Muscle layer of duodenum (tissue), 2 donors: ENCODE data around the gene SPIB.
A peak's percentile ranks its signal among the peaks of the same experiment; 100 is the strongest.

ENCODE experiments used
- H3K27ac ChIP-seq: one replicate; pipeline ENCODE4 v1.7.0; 2013; ENCODE audit warnings: mild to moderate bottlenecking, low read length
- H3K27me3 ChIP-seq: one replicate; pipeline ENCODE4 v1.7.0; 2013; ENCODE audit warnings: low read depth, mild to moderate bottlenecking, control low read depth, low read length
- H3K36me3 ChIP-seq, 2 donors: one replicate each; pipeline ENCODE4 v1.7.0; 2013; ENCODE audit warnings: low read length in 2 of 2, control low read depth in 1 of 2, mild to moderate bottlenecking in 1 of 2; ENCODE audit not compliant: insufficient read depth in 2 of 2, control insufficient read depth in 1 of 2
- H3K4me1 ChIP-seq, 2 donors: one replicate each; pipeline ENCODE4 v1.7.0; 2013; ENCODE audit warnings: low read length in 2 of 2, mild to moderate bottlenecking in 2 of 2, control low read depth in 1 of 2, moderate library complexity in 1 of 2; ENCODE audit not compliant: insufficient read depth in 2 of 2, control insufficient read depth in 1 of 2
- H3K4me3 ChIP-seq, 2 donors: one replicate each; pipeline ENCODE4 v1.7.0; 2013; ENCODE audit warnings: low read length in 2 of 2, low read depth in 1 of 2, mild to moderate bottlenecking in 1 of 2
- H3K9me3 ChIP-seq, 2 donors: one replicate each; pipeline ENCODE4 v1.7.0; 2013; ENCODE audit warnings: low read length in 2 of 2, control low read depth in 1 of 2, mild to moderate bottlenecking in 1 of 2; ENCODE audit not compliant: control insufficient read depth in 1 of 2
- donor health status: healthy.

SPIB gene

DNA sequence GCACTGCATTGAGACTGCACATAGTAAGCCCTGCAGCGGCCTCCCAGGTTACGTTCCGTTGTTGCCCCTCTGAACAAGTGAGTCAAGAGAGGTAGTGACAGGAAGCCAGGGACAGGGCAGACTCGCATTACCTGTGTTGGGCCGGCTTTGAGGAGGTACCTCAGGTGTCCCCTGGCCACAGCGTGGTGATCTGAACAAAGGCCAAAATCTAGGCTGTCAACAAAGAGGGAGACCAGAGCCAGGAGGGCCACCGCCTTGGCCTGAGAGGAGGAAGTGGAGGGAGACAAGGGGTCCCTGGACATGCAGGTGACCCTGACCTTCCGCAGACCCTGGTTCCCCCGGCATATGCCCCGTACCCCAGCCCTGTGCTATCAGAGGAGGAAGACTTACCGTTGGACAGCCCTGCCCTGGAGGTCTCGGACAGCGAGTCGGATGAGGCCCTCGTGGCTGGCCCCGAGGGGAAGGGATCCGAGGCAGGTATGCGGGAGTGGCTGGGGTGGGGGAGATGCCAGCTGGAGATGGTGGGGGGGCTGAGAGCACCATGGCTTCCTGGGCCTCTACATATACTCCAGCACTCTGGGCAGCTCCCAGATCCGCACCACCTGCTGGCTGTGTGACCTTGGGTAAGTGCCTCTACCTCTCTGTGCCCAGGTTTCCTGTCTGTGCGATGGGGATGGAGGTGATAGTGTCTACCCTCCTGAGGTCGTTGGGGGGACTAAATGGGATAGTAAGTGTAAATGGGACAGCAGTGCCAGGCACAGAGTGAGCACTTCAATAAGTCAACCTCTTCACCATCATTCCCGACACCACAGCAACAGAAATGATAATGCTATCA lies 4.8 kb downstream of the SPIB start:
- Histone ChIP-seq H3K27me3 (peaks cover 16% of the 10 kb centered on the region), H3K36me3 (no peaks in the 10 kb centered on the region), H3K4me1 (peaks cover 0 to 10% of the 10 kb centered on the region in 2 donors), H3K27ac (no peak overlapping the region), H3K9me3 (no peaks in the 10 kb centered on the region), H3K4me3 (no peak overlapping the region)

DNA sequence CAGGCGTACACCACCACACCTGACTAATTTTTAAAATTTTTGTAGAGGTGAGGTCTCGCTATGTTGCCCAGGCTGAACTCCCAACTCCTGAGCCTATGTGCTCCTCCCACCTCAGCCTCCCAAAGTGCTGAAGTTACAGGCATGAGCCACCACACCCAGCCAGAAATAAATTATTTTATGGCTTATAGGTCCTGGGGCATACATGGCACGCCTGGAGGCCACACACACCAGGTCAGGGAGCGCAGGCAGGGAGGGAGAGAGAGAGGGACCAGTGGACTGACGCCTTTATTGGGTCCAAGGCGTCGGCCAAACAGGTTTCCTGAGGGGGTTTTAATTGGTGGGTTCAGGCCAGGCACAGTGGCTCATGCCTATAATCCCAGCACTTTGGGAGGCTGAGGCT lies 6.8 kb downstream of the SPIB start:
- no peaks in the 10 kb centered on the region for H3K27me3 ChIP-seq
- H3K36me3 ChIP-seq = no peaks in the 10 kb centered on the region
- H3K9me3 ChIP-seq = no peaks in the 10 kb centered on the region
- peaks cover 0 to 4% of the 10 kb centered on the region in 2 donors for H3K4me1 ChIP-seq
- H3K4me3 ChIP-seq = no peak overlapping the region
- no peak overlapping the region for H3K27ac ChIP-seq

DNA sequence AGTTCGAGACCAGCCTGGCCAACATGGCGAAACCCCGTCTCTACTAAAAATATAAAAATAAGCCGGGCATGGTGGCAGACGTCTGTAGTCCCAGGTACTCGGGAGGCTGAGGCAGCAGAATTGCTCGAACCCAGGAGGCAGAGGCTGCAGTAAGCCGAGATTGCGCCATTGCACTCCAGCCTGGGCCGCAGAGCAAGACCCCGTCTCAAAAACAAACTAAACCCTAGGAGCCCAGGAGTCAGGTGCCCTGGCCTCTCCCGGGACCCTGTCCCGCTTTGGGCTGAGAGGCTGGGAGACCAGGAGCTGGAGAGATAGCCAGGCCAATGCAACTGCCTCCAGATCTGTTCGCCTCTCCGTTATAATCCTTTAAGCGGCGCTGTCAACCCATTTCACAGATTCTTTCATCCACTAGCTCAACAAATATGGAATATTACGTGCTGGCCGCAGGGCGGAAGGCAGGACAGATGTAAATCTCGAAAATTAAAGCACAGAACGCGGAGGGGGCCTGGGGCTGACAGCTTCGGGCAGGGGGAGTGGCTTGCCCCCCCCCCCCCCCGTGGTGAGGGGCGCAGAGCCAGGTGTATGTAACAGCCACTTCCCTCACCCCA lies 8.7 kb downstream of the SPIB start:
- peak overlapping the region in 1 of 2 donors; percentile 44 for H3K4me3 ChIP-seq

DNA sequence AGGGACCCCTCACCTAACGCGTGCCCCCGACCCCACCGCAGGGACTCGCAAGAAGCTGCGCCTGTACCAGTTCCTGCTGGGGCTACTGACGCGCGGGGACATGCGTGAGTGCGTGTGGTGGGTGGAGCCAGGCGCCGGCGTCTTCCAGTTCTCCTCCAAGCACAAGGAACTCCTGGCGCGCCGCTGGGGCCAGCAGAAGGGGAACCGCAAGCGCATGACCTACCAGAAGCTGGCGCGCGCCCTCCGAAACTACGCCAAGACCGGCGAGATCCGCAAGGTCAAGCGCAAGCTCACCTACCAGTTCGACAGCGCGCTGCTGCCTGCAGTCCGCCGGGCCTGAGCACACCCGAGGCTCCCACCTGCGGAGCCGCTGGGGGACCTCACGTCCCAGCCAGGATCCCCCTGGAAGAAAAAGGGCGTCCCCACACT lies 9.3 kb downstream of the SPIB start:
- no peaks in the 10 kb centered on the region for H3K36me3 ChIP-seq
- no peaks in the 10 kb centered on the region for H3K9me3 ChIP-seq
- no peak overlapping the region for H3K27ac ChIP-seq
- peaks cover 12% of the 10 kb centered on the region for H3K27me3 ChIP-seq
- H3K4me3 ChIP-seq = peak overlapping the region; percentile 26 to 44
- H3K4me1 ChIP-seq = peaks cover 0 to 9% of the 10 kb centered on the region in 2 donors

More for the DNA sequence above, 8.7 kb downstream of the SPIB start:
- Histone ChIP-seq H3K4me1 (peaks cover 0 to 7% of the 10 kb centered on the region in 2 donors), H3K9me3 (no peaks in the 10 kb centered on the region), H3K27ac (no peak overlapping the region), H3K27me3 (peaks cover 6% of the 10 kb centered on the region), H3K36me3 (no peaks in the 10 kb centered on the region)

DNA sequence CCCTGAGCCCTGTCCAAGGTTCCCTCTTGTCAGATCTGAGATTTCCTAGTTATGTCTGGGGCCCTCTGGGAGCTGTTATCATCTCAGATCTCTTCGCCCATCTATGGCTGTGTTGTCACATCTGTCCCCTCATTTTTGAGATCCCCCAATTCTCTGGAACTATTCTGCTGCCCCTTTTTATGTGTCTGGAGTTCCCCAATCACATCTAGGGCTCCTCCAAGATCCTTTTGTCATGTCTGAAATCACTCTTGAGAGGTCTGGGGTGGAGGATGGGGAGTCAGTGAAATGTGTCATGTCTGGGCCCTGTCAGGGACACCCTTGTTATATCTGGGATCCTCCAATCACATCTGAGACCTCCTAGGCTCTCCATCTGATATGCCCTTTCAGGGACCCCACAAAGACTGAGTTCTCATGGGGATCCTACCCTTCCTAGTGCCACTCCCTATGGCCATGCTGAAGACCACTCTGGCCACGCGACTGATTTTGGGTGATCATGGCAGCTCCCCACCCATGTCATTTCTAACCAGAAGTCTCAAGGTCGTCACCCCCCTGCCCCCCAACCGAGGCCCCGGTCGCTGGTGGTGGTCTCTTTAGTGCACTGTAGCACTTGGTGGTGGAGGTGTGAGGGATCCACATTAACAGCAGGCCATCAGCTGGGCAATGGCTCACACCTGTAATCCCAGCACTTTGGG lies 10.2 kb downstream of the SPIB start:
- Histone ChIP-seq H3K27me3 (peaks cover 12% of the 10 kb centered on the region), H3K4me1 (peaks cover 0 to 9% of the 10 kb centered on the region in 2 donors), H3K27ac (no peak overlapping the region), H3K36me3 (no peaks in the 10 kb centered on the region), H3K4me3 (no peak overlapping the region), H3K9me3 (no peaks in the 10 kb centered on the region)

DNA sequence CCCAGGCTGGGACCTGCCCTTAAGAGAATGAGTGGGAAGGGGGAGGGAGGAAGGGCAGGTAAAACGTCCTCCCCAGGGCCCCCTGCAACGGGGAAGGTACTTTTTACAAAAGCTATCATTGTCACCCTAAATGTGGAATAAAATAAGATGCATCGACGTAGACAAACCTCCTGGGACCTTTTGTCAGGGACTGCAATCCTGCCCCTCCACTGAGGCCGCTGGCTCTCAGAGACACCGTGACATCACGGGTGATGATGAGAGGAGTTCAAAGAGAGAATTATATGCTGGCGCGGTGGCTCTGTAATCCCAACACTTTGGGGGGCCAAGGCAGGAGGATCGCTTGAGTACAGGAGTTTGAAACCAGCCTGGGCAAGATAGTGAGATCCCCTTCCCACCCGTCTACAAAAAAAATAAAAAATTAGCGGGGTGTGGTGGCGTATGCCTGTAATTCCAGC lies 12.2 kb downstream of the SPIB start:
- Histone ChIP-seq H3K4me3 (peak overlapping the region; percentile 74), H3K27me3 (peaks cover 12% of the 10 kb centered on the region), H3K36me3 (no peaks in the 10 kb centered on the region), H3K9me3 (no peaks in the 10 kb centered on the region), H3K27ac (peak overlapping the region; percentile 51), H3K4me1 (peaks cover 0 to 9% of the 10 kb centered on the region in 2 donors)

DNA sequence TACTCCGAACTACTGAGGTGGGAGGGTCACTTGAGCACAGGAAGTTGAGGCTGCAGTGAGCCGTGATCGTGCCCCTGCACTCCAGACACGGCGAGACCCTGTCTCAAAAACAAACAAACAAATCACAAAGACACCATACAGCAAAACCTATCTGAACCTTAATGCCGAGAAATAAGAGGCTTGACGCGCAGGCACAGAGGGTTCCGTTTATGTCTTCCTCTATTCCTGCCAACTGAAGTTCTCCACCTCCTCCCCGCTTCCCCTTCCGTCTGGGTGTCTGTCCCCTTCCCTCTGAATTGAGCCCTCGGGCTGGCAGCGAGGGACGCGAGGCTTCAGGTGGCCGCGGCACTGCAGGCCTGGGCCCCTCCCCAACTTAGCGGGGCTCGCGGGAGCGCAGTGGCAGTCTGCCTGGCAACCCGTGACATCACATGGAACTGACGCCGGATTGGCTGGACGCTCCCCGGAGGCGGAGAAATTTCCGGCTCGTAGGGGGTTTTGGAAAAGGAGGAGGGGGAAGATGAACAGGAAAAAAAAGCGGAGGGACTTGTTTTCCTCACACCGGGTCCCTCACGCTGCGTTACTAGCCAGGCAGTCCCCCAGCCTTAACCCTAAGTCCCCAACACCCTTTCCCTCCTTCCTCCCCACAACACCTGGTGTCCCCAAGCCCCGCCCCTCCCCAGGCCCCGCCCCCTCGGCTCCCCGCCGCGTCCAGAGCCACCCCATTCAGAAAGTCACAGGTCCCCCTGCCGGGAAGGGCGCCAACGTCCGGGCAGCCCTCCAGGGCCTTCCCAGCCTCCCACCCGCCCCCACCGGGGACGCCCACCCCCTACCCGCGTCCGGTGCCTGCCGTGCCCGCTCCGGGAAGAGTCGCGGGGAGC lies 12.8 kb downstream of the SPIB start:
- Histone ChIP-seq H3K27ac (peak overlapping the region; percentile 51), H3K4me1 (peaks cover 0 to 9% of the 10 kb centered on the region in 2 donors), H3K4me3 (peak overlapping the region; percentile 74), H3K9me3 (no peaks in the 10 kb centered on the region), H3K27me3 (peaks cover 12% of the 10 kb centered on the region), H3K36me3 (no peaks in the 10 kb centered on the region)

DNA sequence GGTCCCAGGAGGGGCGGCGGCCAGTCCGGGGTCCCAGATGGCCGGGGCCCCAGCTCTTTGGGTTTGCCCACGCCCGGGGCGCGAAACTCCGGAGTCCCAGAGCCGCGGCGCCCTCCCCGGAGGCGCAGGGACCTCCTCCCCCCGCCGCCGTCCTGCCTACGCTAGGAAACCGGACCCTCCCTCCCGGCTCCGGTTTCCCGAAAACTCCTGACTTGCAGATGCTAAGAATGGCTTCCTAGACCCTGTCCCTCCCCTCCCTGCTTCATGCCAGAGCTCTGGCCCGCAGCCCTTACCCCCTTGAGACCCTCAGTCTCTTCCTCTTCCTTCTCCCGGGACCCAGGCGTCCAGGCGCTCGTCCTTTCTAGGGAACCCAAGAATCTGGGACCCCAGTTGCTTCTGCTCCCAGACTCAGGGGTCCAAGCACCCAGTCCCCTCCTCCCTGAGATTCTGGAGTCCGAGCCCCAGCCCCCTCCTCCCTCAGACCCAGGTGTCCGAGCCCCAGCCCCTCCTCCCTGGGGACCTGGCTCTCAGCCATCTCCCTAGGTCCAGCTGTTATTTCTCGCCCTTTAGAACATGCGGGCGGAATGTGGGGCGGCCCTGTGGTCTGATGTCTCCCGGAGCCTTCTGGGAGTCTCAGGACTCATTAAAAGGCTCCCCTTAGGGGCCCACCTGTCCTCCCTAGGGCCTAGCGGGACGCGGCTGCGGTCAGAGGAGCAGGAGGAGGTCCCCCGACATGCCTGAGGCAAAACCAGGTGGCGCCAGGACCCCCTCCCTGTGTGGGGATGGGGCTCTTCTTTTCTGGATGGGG lies 13.7 kb downstream of the SPIB start, which contains the start of gene MYBPC2:
Gene MYBPC2, plus strand, starts transcription at position 672 of the 808 bp plus-strand sequence. Its CDS starts 62 bp downstream, at position 734.
- H3K27me3 ChIP-seq = peaks cover 12% of the 10 kb centered on the region
- H3K27ac ChIP-seq = peak within 1 kb of the TSS; percentile 51
- H3K4me1 ChIP-seq = peaks cover 0 to 9% of the 10 kb centered on the region in 2 donors
- H3K9me3 ChIP-seq = no peaks in the 10 kb centered on the region
- peak within 1 kb of the TSS; percentile 74 for H3K4me3 ChIP-seq
- no peaks in the 10 kb centered on the region for H3K36me3 ChIP-seq

DNA sequence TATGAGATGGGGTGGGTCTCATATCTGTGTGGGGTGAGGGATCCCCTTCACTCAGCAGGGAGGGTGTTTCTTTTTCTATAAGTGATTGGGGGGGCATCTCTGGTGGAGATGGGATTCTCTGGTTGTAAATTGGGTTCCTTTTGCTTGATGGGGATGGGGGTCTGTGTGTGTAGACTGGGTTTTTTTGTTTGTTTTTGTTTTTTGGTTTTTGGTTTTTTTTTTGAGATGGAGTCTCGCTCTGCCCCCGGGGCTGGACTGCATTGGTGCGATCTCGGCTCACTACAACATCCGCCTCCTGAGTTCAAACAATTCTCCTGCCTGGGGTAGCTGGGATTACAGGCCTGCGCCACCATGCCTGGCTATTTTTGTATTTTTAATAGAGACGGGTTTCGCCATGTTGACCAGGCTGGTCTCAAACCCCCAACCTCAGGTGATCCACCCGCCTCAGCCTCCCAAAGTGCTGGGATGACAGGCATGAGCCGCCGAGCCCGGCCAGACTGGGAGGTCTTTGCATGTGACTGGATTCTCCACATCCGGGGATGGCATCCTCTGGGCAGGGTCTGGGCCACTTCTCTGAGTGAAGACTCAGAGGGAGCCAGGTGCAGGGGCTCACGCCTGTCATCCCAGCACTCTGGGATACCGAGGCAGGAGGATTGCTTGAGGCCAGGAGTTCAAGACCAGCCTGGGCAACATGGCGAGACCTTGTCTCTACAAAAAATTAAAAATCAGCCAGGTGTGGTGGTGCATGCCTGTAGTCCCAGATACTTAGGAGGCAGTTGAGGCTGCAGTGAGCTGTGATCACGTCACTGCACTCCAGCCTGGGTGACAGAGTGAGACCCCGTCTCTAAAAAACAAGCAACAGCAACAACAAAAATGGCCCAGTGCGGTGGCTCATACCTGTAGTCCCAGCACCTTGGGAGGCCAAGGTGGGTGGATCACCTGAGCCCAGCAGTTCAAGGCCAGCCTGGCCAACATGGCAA lies 14.8 kb downstream of the SPIB start:
- peaks cover 0 to 5% of the 10 kb centered on the region in 2 donors for H3K4me1 ChIP-seq
- H3K27me3 ChIP-seq = peaks cover 12% of the 10 kb centered on the region
- H3K4me3 ChIP-seq = no peak overlapping the region
- no peak overlapping the region for H3K27ac ChIP-seq
- H3K36me3 ChIP-seq = no peaks in the 10 kb centered on the region
- no peaks in the 10 kb centered on the region for H3K9me3 ChIP-seq
